Liver (tissue), 9 donors: Measurements from ENCODE around the gene COLEC11. TPM values are rescaled to one million over a fixed set of nuclear protein-coding genes. Genes with fewer than 3 reads are reported as not detected.

ENCODE experiments used
- DNase-seq: peaks from one replicate; pipeline ENCODE4 v3.0.0-alpha.2; 2017; ENCODE audit warnings: low spot score
- H3K27ac ChIP-seq, 2 donors: one replicate each; pipeline ENCODE4 v1.7.0; 2013; ENCODE audit warnings: inconsistent platforms in 2 of 2, low read length in 2 of 2, control low read depth in 1 of 2, low read depth in 1 of 2, mild to moderate bottlenecking in 1 of 2
- H3K27me3 ChIP-seq, 4 donors: one replicate each; pipeline versions ENCODE4 v1.6.1 to v1.7.0; 2013; ENCODE audit warnings: low read length in 3 of 4, inconsistent platforms in 1 of 4, mild to moderate bottlenecking in 1 of 4, moderate library complexity in 1 of 4; ENCODE audit not compliant: control insufficient read depth in 4 of 4, insufficient read depth in 4 of 4
- H3K36me3 ChIP-seq, 4 donors: one replicate each; pipeline versions ENCODE4 v1.6.1 to v1.7.0; 2013; ENCODE audit warnings: low read length in 3 of 4, mild to moderate bottlenecking in 3 of 4, low read depth in 1 of 4, moderate library complexity in 1 of 4; ENCODE audit not compliant: control insufficient read depth in 4 of 4, insufficient read depth in 3 of 4
- H3K4me1 ChIP-seq, 4 donors: one replicate each; pipeline versions ENCODE4 v1.6.1 to v1.7.0; 2013; ENCODE audit warnings: low read length in 3 of 4, mild to moderate bottlenecking in 3 of 4, moderate library complexity in 1 of 4; ENCODE audit not compliant: control insufficient read depth in 4 of 4, insufficient read depth in 4 of 4
- H3K4me3 ChIP-seq, 3 donors: one replicate each; pipeline versions ENCODE4 v1.6.1 to v1.7.0; 2013; ENCODE audit warnings: low read length in 3 of 3, control low read depth in 1 of 3, low read depth in 1 of 3, mild to moderate bottlenecking in 1 of 3
- H3K9ac ChIP-seq, 2 donors: one replicate each; pipeline ENCODE4 v1.7.0; 2013; ENCODE audit warnings: low read length in 2 of 2, mild to moderate bottlenecking in 2 of 2, moderate library complexity in 2 of 2, control low read depth in 1 of 2, low read depth in 1 of 2
- H3K9me3 ChIP-seq, 4 donors: one replicate each; pipeline versions ENCODE4 v1.6.1 to v1.7.0; 2013; ENCODE audit warnings: low read length in 3 of 4; ENCODE audit not compliant: control insufficient read depth in 4 of 4
- ATF3 ChIP-seq: IDR thresholded peaks from 2 replicates; pipeline ENCODE4 v1.6.1; 2016; ENCODE audit warnings: antibody characterized with exemption
- CTCF ChIP-seq: fragments of 150-350 bp; IDR thresholded peaks from 2 replicates; pipeline ENCODE4 v1.5.1; 2017; ENCODE audit warnings: improper control_type of control experiment, low read depth, low read length; ENCODE audit not compliant: missing input control
- EGR1 ChIP-seq, 2 donors: IDR thresholded peaks; 2 replicates each; pipeline ENCODE4 v1.6.1; 2016 to 2018; ENCODE audit warnings: antibody characterized with exemption in 2 of 2, low read depth in 2 of 2
- FOXA1 ChIP-seq: IDR thresholded peaks from 2 replicates; pipeline ENCODE4 v1.6.1; 2016; ENCODE audit warnings: antibody characterized with exemption
- FOXA2 ChIP-seq: IDR thresholded peaks from 2 replicates; pipeline ENCODE4 v1.6.1; 2016; ENCODE audit warnings: antibody characterized with exemption
- GABPA ChIP-seq, 2 donors: IDR thresholded peaks in 1 of 2; conservative IDR thresholded peaks in 1 of 2; 2 replicates each; pipeline ENCODE4 v1.6.1; 2016; ENCODE audit warnings: antibody characterized with exemption in 2 of 2, mild to moderate bottlenecking in 1 of 2, moderate library complexity in 1 of 2
- HNF4A ChIP-seq, 2 donors: conservative IDR thresholded peaks; 2 replicates each; pipeline ENCODE4 v1.6.1; 2016; ENCODE audit warnings: antibody characterized with exemption in 2 of 2, mild to moderate bottlenecking in 2 of 2
- HNF4G ChIP-seq: IDR thresholded peaks from 2 replicates; pipeline ENCODE4 v1.6.1; 2016; ENCODE audit warnings: antibody characterized with exemption
- JUND ChIP-seq, 2 donors: IDR thresholded peaks; 2 replicates each; pipeline ENCODE4 v1.6.1; 2016; ENCODE audit warnings: antibody characterized with exemption in 2 of 2
- MAX ChIP-seq: IDR thresholded peaks from 2 replicates; pipeline ENCODE4 v1.6.1; 2016; ENCODE audit warnings: antibody characterized with exemption
- NR2F2 ChIP-seq: IDR thresholded peaks from 2 replicates; pipeline ENCODE4 v1.6.1; 2016; ENCODE audit warnings: antibody characterized with exemption
- RAD21 ChIP-seq, 2 donors: IDR thresholded peaks; 2 replicates each; pipeline ENCODE4 v1.6.1; 2016; ENCODE audit warnings: antibody characterized with exemption in 2 of 2, mild to moderate bottlenecking in 2 of 2
- REST ChIP-seq: IDR thresholded peaks from 2 replicates; pipeline ENCODE4 v1.6.1; 2016; ENCODE audit warnings: antibody characterized with exemption, mild to moderate bottlenecking
- RXRA ChIP-seq, 2 donors: IDR thresholded peaks; 2 replicates each; pipeline ENCODE4 v1.6.1; 2017 to 2018; ENCODE audit warnings: antibody characterized with exemption in 2 of 2, mild to moderate bottlenecking in 1 of 2
- SP1 ChIP-seq: IDR thresholded peaks from 2 replicates; pipeline ENCODE4 v1.6.1; 2018; ENCODE audit warnings: antibody characterized with exemption, mild to moderate bottlenecking
- TAF1 ChIP-seq: conservative IDR thresholded peaks from 2 replicates; pipeline ENCODE4 v1.6.1; 2016; ENCODE audit warnings: antibody characterized with exemption, mild to moderate bottlenecking
- YY1 ChIP-seq: IDR thresholded peaks from 2 replicates; pipeline ENCODE4 v1.6.1; 2016; ENCODE audit warnings: antibody characterized with exemption, mild to moderate bottlenecking
- ZBTB33 ChIP-seq: IDR thresholded peaks from 2 replicates; pipeline ENCODE4 v1.6.1; 2016; ENCODE audit warnings: antibody characterized with exemption
- WGBS: extraction: QIAGEN DNeasy Blood & Tissue Kit; methylation state at CpG from one replicate; pipeline ENCODE4 v1.1.7; 2013; 5-methylcytosine and 5-hydroxymethylcytosine counted together
- polyA plus RNA-seq, 2 donors: library from polyadenylated mRNA; stranded (reverse) in 1 of 2; unstranded in 1 of 2; fragments of 200-250 nt in 1 of 2; fragments of >200 nt in 1 of 2; fragmentation: Nextera tagmentation in 1 of 2; extraction: Ambion mirVana in 1 of 2; gene quantifications; one replicate each; pipeline versions ENCODE4 v1.2.1 to v1.2.3, GENCODE V29; 2013 to 2015
- total RNA-seq, 2 donors: library from RNA; depleted of rRNA; stranded (reverse); fragments of >200 nt; gene quantifications; one replicate each; pipeline ENCODE4 v1.2.3, GENCODE V29; 2014
- donor health status: healthy.
- donor health status: healthy.
- donor health status: healthy.
- donor health status: healthy.
- donor health status: healthy.

COLEC11 gene
- total and polyA plus RNA-seq, 4 donors, result 31.0 to 100 (median 70.9) TPM

- peaks cover 0 to 8% (median 0%) of the 10 kb centered on the region in 4 donors for H3K36me3 ChIP-seq
- WGBS, result 94% methylated on average over 48 of the region's 48 CpGs
Measured at GRCh38 chr2:3643371-3644245, 48.7 kb downstream of the COLEC11 start.

More at GRCh38 chr2:3643371-3644245, 48.7 kb downstream of the COLEC11 start:
- H3K4me1 ChIP-seq, result no peaks in the 10 kb centered on the region
- H3K27ac ChIP-seq, result no peak overlapping the region
- no peak for DNase-seq
- TF ChIP-seq GABPA (IDR thresholded peaks at IDR 0.05 in 1 of 2, conservative IDR thresholded peaks at IDR 0.05 in 1 of 2) (no peak), JUND (IDR thresholded peaks at IDR 0.05) (no peak), NR2F2 (no peak), RAD21 (IDR thresholded peaks at IDR 0.05) (no peak), REST (no peak), ATF3 (no peak), CTCF (no peak), TAF1 (no peak), FOXA2 (no peak), MAX (no peak), EGR1 (IDR thresholded peaks at IDR 0.05; ENCODE audit: low read depth in 2 of 2) (no peak), FOXA1 (no peak), RXRA (IDR thresholded peaks at IDR 0.05) (no peak), YY1 (no peak), ZBTB33 (no peak), SP1 (no peak), HNF4A (conservative IDR thresholded peaks at IDR 0.05) (no peak), HNF4G (no peak)
- H3K9ac ChIP-seq, result no peak overlapping the region
- H3K4me3 ChIP-seq, result no peak overlapping the region
- no peaks in the 10 kb centered on the region for H3K9me3 ChIP-seq
- no peaks in the 10 kb centered on the region for H3K27me3 ChIP-seq
